GM04503 (cell line): ENCODE measurements around the gene ANKRD2.
"Not testable (repeated sequence)": the region's sequence is repeated elsewhere in the genome, so short reads cannot be mapped to it uniquely, and the experiment has no call there.

Experiments
- DNase-seq: peaks from one replicate; pipeline ENCODE4 v3.0.0-alpha.2; 2012; ENCODE audit warnings: low read depth

ANKRD2 gene

GRCh38 chr10:97547271-97547600, 25.3 kb upstream of the ANKRD2 start:
- no peak for DNase-seq

- DNase-seq: no peak
Observed at GRCh38 chr10:97547962-97548361, 24.6 kb upstream of the ANKRD2 start.

- DNase-seq: no peak
Observed at GRCh38 chr10:97548828-97549455, 23.6 kb upstream of the ANKRD2 start.

- DNase-seq: no peak
Observed at GRCh38 chr10:97549587-97550322, 22.8 kb upstream of the ANKRD2 start.

GRCh38 chr10:97550336-97551149, 22.0 kb upstream of the ANKRD2 start:
- DNase-seq: no peak

- no peak for DNase-seq
Observed at GRCh38 chr10:97551271-97551670, 21.3 kb upstream of the ANKRD2 start.

GRCh38 chr10:97553575-97554031, 19.0 kb upstream of the ANKRD2 start:
- no peak for DNase-seq

GRCh38 chr10:97554336-97554735, 18.2 kb upstream of the ANKRD2 start:
- DNase-seq: not testable (repeated sequence)

- DNase-seq: not testable (repeated sequence)
Observed at GRCh38 chr10:97555541-97555940, 17.0 kb upstream of the ANKRD2 start.

- not testable (repeated sequence) for DNase-seq
Observed at GRCh38 chr10:97560731-97561381, 11.7 kb upstream of the ANKRD2 start.

GRCh38 chr10:97561386-97562077, 11.0 kb upstream of the ANKRD2 start:
- DNase-seq: not testable (repeated sequence)

GRCh38 chr10:97562329-97562728, 10.2 kb upstream of the ANKRD2 start:
- DNase-seq: not testable (repeated sequence)

- DNase-seq: no peak
Observed at GRCh38 chr10:97563337-97563736, 9.2 kb upstream of the ANKRD2 start.

GRCh38 chr10:97564776-97565175, 7.8 kb upstream of the ANKRD2 start:
- DNase-seq: no peak

GRCh38 chr10:97566336-97566996, 6.1 kb upstream of the ANKRD2 start:
- DNase-seq: no peak

GRCh38 chr10:97567891-97568290, 4.7 kb upstream of the ANKRD2 start:
- DNase-seq: no peak

- DNase-seq: no peak
Observed at GRCh38 chr10:97570146-97570788, 2.3 kb upstream of the ANKRD2 start.

GRCh38 chr10:97570789-97571471, 1.6 kb upstream of the ANKRD2 start:
- no peak for DNase-seq

- no peak for DNase-seq
Observed at GRCh38 chr10:97571622-97572021, 957 bp upstream of the ANKRD2 start.

- DNase-seq: no peak
Observed at GRCh38 chr10:97573021-97573420, 442 bp downstream of the ANKRD2 start.
